ENCODE data around the gene HCRTR1.

Gene HCRTR1

DNA sequence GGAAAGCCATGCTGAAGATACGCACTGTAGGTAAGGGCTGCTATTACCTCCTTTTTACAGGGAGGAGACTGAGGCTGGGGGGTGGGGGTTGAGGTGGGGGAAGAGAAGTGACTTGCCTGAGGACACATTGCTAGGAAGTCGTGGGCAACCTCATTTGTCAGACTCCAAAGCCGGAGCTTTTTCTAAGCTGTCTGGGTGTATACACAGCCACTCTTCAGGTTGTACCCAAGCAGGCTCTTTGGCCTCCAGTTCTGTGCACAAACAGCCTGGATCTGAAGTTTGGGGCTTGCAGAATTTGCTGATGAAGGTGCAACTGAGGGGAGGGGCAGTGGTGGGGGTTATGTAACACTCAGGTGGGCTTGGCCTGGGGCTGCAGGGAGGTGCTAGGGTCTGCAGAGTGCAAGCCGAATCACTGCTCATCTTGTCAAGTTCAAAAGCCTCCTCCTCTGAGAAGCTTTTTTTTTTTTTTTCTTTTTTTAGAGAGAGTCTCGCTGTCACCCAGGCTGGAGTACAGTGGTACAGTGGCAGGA lies 24.3 kb upstream of the HCRTR1 start:
- TF ChIP-seq, protein P1, sequence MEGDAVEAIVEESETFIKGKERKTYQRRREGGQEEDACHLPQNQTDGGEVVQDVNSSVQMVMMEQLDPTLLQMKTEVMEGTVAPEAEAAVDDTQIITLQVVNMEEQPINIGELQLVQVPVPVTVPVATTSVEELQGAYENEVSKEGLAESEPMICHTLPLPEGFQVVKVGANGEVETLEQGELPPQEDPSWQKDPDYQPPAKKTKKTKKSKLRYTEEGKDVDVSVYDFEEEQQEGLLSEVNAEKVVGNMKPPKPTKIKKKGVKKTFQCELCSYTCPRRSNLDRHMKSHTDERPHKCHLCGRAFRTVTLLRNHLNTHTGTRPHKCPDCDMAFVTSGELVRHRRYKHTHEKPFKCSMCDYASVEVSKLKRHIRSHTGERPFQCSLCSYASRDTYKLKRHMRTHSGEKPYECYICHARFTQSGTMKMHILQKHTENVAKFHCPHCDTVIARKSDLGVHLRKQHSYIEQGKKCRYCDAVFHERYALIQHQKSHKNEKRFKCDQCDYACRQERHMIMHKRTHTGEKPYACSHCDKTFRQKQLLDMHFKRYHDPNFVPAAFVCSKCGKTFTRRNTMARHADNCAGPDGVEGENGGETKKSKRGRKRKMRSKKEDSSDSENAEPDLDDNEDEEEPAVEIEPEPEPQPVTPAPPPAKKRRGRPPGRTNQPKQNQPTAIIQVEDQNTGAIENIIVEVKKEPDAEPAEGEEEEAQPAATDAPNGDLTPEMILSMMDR (IDR thresholded peaks at IDR 0.05), result no peak
- Histone ChIP-seq H3K27me3 (ENCODE audit: control insufficient read depth, insufficient read depth, low read length) (no peaks in the 10 kb centered on the region), H3K27ac (no peak overlapping the region)

DNA sequence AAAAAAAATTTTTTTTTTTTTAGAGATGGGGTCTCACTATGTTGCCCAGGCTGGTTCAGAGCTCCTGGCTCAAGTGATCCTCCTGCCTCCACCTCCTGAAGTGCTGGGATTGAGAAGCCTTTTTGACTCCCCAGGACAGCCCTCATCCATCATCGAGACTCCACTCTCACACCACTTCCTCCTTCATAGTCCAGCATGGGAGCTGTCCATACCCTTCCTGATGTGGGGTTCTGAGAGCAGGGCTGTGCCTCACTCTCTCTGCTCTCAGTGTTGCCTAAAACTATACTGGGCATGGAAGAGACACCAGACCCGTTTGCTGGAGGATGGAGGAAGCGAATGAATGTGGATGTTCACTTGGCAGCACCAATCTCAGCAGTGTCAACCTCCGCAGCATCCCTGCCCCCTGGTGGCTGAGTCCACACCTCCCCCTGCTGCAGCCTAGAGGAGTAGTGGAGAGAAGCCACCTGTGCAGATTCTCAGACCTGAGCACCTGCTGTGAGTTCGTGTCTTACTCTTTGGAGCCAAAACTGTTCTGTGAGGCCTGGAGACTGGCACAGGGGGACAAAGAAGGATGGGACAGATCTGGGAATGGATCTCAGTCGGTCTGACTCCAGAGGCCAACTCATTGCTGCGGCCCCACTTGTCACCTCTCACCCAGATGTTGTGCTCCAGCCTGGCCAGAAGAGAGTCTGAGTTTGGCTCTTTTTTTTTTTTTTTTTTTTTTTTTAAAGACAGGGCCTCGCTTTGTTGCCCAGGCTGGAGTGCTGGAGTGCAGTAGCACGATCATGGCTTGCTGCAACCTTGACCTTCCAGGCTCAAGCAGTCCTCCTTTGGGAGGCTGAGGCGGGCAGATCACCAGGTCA lies 23.5 kb upstream of the HCRTR1 start:
- no peak overlapping the region for H3K4me3 ChIP-seq (ENCODE audit: low read depth, low read length)
- no peak overlapping the region for H3K27ac ChIP-seq

More for the DNA sequence above, 24.3 kb upstream of the HCRTR1 start:
- no peak overlapping the region for H3K9ac ChIP-seq
- H2AFZ ChIP-seq, result no peak overlapping the region
- no peaks in the 10 kb centered on the region for H3K36me3 ChIP-seq (ENCODE audit: control insufficient read depth, insufficient read depth, low read length)
- H3K4me3 ChIP-seq (ENCODE audit: low read depth, low read length), result no peak overlapping the region
- H3K9me3 ChIP-seq (ENCODE audit: control insufficient read depth, low read length), result no peaks in the 10 kb centered on the region
- no peaks in the 10 kb centered on the region for H3K4me1 ChIP-seq
- no peaks in the 10 kb centered on the region for H3K79me2 ChIP-seq
- H3K4me2 ChIP-seq (ENCODE audit: low read length), result no peak overlapping the region

DNA sequence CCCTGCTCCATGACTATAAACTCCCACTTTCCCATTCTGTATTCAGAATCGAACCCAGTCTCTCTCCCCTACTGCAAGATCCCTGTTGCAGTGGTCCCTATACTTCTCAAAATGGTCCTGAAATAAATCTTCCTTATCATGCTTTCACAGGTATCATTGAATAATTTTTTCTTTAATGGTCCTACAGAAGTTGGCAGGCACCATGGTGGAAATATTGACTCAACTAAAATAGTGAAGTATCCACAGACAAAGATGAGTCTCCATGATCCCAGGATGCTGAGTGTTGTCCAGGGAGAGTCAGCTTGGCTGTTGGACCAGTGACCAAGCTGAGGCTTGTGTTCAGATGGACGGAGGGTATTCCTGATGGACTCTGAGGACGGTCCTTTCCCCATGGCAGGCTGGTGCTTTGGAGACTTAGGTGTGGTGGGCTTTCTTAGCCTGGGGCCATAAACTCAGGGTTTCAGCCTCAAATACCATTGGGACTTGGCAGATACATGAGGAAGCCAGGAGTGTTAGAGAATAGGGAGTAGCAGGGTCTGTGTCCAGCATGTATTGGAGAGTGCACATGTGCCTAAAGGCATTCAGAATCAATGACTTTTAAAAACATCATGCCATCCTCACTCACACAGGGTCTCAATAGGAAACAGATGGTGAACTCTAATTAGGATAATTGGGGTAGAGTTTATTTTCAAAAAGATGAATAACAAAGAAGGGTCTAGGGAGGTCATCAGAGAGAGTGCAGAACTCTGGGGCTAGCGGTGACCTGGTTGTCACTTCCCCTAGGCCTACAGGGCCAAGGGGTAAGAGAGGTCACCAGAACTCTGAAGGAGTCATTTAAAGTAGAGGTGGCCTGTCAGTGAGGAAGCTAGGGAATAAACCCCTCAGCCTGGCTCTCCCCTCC lies 21.4 kb upstream of the HCRTR1 start:
- no peak overlapping the region for H3K4me3 ChIP-seq (ENCODE audit: low read depth, low read length)
- no peak overlapping the region for H3K4me2 ChIP-seq (ENCODE audit: low read length)
- H3K36me3 ChIP-seq (ENCODE audit: control insufficient read depth, insufficient read depth, low read length), result no peaks in the 10 kb centered on the region
- no peaks in the 10 kb centered on the region for H3K4me1 ChIP-seq
- no peaks in the 10 kb centered on the region for H3K79me2 ChIP-seq
- TF ChIP-seq, protein P1 (IDR thresholded peaks at IDR 0.05), result no peak
- no peaks in the 10 kb centered on the region for H3K9me3 ChIP-seq (ENCODE audit: control insufficient read depth, low read length)
- H3K27ac ChIP-seq, result no peak overlapping the region
- no peak overlapping the region for H2AFZ ChIP-seq
- no peaks in the 10 kb centered on the region for H3K27me3 ChIP-seq (ENCODE audit: control insufficient read depth, insufficient read depth, low read length)
- no peak overlapping the region for H3K9ac ChIP-seq

More for the DNA sequence above, 23.5 kb upstream of the HCRTR1 start:
- no peaks in the 10 kb centered on the region for H3K27me3 ChIP-seq (ENCODE audit: control insufficient read depth, insufficient read depth, low read length)
- H3K9ac ChIP-seq, result no peak overlapping the region
- no peaks in the 10 kb centered on the region for H3K36me3 ChIP-seq (ENCODE audit: control insufficient read depth, insufficient read depth, low read length)
- no peak overlapping the region for H3K4me2 ChIP-seq (ENCODE audit: low read length)
- H2AFZ ChIP-seq, result no peak overlapping the region
- H3K4me1 ChIP-seq, result no peaks in the 10 kb centered on the region
- H3K79me2 ChIP-seq, result no peaks in the 10 kb centered on the region
- H3K9me3 ChIP-seq (ENCODE audit: control insufficient read depth, low read length), result no peaks in the 10 kb centered on the region
- TF ChIP-seq, protein P1 (IDR thresholded peaks at IDR 0.05), result peak; percentile 80

DNA sequence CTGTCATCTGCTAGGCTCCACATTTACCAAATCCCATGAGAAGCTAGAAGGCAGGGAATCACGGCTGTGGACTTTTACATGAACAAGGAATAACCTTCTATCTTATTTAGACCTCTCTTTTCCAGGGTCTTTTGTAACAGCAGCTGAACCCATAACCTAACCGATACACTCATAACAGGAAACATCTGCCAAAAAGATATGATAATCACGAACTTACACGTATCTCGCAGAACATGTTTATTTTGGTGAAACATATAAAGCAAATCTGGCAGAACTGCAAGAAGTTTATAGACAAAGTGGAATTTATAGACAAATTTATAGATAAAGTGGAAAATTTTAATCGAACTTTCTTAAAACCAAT lies 20.8 kb upstream of the HCRTR1 start:
- TF ChIP-seq, protein P1 (IDR thresholded peaks at IDR 0.05), result no peak
- no peak overlapping the region for H2AFZ ChIP-seq
- H3K9me3 ChIP-seq (ENCODE audit: control insufficient read depth, low read length), result no peaks in the 10 kb centered on the region
- no peak overlapping the region for H3K4me3 ChIP-seq (ENCODE audit: low read depth, low read length)
- H3K4me2 ChIP-seq (ENCODE audit: low read length), result no peak overlapping the region
- no peaks in the 10 kb centered on the region for H3K27me3 ChIP-seq (ENCODE audit: control insufficient read depth, insufficient read depth, low read length)
- H3K36me3 ChIP-seq (ENCODE audit: control insufficient read depth, insufficient read depth, low read length), result no peaks in the 10 kb centered on the region
- H3K4me1 ChIP-seq, result no peaks in the 10 kb centered on the region
- H3K27ac ChIP-seq, result no peak overlapping the region
- H3K9ac ChIP-seq, result no peak overlapping the region
- H3K79me2 ChIP-seq, result no peaks in the 10 kb centered on the region

Measured in parathyroid adenoma (tissue), 2 donors.